ENCODE data around the gene CTAGE8.
"Not testable (repeated sequence)": the region's sequence is repeated elsewhere in the genome, so short reads cannot be mapped to it uniquely, and the experiment has no call there.

Gene CTAGE8

DNA sequence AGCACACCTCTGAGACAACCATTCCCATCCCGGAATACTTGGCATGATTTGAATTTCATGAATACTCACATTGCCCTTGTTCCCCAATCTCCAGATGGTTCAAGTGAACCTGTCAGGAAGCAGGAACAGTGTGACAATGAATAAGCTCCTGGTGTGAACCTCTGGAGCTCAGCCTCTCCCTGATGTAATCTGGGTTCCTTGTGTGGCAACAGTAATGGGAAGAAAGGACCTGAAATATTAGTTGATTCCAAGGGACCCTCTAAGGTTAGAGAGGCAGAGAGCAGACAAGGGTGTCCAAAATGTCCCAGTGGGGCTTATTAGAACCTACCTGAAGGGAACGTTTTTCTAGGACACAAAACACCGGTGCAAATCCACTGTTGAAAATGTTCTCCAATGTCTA lies 13.0 kb downstream of the CTAGE8 start:
- DNase-seq: no peak

DNA sequence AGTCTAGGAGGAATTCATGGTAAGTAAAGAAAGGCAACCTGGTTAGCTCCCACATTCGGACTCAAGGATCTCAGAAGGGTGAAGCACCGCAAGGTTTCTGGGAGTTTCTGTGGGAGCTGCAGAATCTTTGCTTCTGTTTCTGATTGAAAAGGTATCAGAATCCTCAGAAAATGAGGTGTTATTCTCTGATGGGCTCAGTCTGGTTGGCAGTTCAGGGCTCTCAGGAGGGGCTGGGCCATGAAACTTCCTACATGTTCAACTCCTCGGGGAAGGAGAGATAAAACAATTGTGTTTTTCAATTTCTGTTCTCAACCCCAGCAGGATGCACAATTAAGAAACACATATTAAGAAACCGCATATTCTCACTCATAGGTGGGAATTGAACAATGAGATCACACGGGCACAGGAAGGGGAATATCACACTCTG lies 13.6 kb downstream of the CTAGE8 start:
- no peak for DNase-seq

DNA sequence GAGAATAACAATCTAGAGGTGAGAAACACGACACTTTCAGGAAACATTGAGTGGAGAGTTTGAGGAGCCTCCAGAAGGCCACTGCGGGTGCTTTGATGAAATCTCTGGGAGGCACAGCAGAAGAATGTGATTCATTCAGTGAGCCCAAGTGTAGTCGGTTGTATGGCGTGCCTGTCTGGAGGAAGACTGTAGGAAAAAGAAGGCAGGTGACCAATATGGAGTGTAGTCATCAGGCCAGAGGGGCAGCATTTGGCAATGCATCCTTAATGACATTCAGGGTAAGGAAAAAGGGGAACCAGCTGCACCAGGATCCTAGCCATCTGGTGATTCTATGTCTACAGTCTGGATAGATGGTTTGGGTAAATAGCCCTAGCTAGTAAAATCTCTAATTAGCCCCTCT lies 16.8 kb downstream of the CTAGE8 start:
- DNase-seq: not testable (repeated sequence)

DNA sequence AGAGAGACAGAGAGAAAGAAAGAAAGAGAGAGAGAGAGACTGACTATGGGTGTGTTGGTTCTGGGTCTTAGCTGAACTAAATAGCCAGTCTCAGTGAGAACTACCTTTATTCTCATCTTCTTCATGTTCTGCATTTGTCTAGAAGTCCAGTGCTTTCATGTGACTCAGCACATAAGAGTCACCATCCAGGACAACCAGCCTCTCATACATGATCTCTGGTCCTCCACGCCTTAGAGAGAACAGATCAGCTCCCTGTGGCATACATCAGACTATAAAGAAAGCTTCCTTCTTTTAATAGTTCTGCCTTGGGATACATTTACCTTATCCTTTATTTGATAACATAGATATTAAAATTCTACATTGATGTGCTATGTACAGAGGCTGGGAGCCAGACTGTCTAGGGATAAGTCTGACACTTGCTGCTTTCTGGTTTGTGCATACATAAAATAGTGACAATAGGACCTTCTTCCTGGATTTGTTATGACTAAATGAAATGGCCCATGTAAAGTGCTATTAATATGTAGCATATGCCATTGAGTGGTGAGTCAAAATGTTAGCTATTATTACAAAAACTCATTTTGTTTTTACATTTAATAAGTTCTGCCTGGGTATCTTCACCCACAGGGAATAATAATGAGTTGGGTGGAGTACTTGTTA lies 21.3 kb downstream of the CTAGE8 start:
- not testable (repeated sequence) for DNase-seq

DNA sequence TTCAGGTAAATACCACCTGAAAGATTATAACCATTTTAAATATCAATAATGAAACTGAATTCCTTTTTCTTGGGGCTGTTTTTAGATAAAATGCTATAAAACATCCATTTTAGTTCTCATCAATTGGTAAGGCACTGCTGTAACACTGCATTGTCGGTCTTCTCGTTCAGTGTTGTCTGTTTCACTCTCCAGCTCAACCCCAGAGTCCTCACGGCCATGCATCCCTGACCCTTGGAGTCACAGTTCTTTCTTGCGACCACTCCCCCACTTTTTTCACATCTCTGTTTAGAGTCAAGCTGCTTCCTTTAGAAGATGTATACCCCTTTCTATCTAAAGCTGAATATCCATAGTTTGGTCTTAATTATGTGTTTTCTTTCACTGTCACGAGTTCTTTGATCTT lies 22.1 kb downstream of the CTAGE8 start:
- not testable (repeated sequence) for DNase-seq

DNA sequence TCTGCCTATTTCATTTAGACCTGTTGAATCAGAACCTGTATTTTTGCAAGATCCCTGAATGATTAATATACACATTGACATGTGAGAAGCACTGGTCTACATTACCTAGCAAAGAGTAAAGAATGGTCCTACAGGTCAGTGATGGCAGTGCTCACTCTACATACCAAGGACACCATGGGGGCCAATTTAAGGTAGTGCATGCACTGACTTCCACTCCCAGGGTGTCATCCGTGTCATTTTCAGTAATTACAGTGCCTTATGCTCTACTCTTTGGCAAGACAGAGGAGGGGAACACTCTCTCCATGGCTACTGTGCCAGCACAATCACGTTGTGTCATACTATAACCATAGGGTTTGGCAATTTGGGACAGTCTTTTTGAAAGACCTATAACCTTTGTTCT lies 23.7 kb downstream of the CTAGE8 start:
- not testable (repeated sequence) for DNase-seq

DNA sequence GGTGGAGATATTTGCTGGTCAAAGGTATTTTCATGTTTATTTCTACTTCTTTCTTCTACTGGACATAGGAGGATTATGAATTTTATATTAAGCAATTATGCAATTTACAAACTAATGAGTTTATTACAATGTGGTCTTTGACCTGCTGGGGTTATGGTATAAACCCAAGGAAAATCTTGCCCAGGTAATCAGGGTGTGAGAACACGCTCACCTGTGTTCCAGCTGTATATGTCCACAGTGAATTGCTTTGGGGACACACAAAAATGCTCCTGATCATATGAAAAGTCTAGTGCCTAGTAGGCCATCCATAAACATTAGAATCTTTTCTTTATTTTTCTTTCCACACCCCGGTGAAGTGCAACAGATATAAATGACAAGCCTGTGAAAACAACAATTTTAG lies 29.7 kb downstream of the CTAGE8 start, which contains the start of gene OR2A42:
Gene OR2A42 (minus strand): TSS at position 241 of the 400 bp plus-strand sequence. CDS start 6,762 bp downstream, outside the sequence.
- DNase-seq: not testable (repeated sequence)

DNA sequence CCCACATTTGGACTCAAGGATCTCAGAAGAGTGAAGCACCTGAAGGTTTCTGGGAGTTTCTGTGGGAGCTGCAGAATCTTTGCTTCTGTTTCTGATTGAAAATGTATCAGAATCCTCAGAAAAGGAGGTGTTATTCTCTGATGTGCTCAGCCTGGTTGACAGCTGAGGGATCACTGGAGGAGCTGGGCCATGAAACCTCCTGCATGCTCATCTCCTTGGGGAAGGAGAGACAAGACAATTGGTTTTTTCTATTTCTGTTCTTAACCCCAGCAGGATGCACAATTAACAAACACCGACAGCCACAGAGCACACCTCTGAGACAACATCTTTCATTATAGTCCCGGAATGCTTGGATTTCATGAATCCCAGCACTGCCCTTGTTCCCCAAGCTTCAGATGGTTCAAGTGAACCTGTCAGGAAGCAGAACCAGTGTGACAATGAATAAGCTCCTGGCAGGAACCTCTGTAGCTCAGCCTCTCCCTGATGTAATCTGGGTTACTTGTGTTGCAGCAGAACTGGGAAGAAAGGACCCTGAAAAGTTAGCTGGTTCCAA lies 30.5 kb downstream of the CTAGE8 start:
- DNase-seq: not testable (repeated sequence)

DNA sequence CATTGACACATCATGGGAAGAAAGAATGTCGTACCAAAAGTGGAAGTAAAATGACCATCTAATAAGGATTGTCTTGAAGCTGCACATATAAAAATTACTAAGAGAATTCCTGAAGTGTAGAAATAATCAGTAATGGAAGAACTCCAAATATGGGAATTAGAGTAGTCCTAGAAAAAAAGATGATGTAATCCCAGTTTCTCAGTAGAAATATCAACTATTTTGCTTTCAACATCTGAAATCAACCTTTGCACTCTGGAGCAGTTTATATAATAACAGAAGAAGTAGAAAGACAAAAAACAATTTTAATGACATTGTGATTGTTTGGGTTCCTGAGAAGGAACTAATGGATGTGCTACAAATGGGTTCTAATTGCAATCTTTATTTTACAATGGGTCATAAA lies 36.0 kb downstream of the CTAGE8 start:
- not testable (repeated sequence) for DNase-seq

DNA sequence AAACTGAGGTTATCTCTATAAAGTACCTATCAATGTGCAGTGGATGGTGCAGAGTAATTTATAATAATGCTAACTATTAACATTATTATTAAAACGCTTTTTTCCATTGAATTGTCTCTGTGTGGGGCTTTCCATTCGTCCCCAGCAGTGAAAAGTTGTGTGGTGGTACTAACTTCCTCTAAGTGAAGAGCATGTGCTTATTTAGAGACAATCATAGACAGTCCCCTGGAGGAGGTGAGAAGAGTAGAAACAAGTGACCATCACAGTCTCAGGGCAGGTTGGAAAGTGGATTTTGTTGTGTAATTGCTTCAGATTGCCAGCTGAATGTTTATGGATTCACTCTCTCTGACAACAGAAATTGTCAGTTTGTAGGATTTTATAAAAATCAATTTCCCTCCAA lies 38.1 kb downstream of the CTAGE8 start:
- DNase-seq: not testable (repeated sequence)

DNA sequence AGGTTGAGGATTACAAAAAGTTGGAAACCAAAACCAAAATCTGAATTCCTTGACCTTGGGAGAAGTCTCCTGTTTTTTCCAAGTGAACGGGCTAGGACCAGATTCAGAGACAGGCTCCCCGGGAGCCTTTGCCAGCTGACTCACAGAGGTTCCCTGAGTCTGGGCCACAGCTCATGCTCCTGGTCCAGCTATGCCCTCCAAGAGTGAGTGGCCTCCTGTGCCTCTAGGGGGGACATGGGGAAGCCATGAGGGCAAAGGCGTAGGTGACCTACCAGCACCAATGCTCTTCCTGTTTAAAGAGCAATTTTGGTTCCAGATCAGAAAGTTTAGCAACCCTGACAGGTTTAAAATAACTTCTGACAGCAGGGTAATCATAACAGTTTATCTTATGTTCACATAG lies 40.3 kb downstream of the CTAGE8 start:
- peak in 1 of 2 experiments; percentile 0 for DNase-seq

DNA sequence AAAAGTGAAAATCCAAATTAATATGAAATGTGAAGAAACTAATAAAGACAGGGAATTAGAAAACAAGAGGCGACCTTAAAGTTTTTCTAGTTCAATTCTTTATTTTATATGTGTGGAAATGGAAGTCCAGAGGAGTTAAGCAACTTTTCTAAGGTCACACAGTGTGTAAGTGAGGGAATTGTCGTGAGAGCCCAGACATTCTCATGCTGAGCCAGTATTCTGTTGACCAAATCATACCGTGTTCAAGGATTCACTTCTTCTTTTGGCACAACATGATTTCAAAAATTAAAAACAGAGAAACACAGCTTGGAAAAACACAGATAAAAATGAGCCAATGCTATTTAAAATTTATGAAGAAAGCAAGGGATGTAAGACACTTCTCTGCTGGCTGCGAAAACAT lies 42.2 kb downstream of the CTAGE8 start:
- DNase-seq: not testable (repeated sequence)

DNA sequence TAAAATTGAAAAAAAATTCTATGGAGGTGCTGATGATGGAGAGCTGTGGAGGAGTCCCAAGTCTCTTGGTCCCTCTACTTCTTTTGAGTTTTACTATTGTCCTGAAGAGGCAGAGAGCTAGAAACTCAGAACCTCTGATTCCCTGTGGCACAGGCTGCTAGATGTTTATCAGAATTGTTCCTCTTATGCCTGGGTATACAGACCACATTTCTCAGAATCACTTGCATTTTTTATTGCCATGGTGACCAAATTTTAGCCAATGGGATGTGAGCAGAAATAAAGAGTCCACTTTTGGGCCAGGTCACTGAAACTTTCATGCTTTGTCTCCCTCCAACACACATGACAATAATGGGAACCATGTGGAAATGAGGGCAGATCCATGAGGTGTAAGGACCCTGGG lies 45.4 kb downstream of the CTAGE8 start:
- DNase-seq: not testable (repeated sequence)

DNA sequence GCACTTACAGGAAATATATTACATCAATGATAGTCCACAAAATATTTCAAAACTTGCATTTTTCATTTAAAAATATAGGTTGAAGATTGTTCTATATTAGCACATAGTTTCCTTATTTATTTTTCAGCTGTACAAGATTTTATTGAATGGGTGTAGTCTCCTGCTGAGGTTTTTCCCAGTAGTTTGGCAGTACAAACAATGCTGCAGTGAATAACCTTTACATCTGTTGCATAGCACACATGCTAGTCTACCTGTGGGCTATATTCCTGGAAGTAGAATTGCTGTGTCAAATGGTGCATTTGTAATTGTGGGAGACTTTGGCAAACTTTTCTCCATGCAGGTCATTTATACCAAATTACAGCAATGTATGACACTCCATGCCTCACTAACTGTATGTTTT lies 48.6 kb downstream of the CTAGE8 start:
- not testable (repeated sequence) for DNase-seq

DNA sequence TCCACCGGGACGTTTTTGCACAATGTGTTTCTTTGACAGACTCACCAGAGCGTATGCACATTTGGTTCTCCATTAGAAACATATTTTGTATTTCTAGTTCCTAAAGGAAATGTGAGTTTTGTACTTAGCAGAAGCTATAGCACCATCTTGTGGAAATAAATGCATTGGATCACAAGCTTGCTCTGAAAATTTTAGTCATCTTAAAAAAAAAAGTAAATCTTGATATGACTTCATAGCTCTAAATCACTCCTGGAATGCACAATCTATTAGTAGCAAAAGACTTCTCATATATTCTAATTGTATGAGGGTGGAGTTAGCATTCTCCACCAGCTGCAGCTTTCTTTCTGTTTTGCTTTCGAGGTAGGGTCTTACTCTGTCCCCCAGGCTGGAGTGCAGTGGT lies 49.9 kb downstream of the CTAGE8 start:
- not testable (repeated sequence) for DNase-seq

DNA sequence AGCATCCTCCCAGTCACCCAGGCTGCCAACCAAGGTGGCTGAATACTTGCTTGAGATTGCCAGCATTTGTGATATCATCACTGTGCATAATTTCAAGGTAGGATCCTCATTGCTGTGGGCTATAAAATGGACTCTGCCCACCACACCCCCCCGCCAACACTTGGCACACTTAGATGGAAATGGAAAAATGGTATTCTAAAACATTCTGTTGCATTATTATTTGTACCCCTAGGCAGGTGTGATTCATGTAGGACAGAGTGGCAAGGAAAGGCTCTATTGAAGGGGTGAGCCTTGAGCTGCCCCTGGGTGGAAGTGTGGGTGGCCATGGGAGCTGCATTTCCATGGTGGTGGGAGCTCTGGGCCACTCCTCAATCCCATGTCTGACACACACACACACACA lies 50.5 kb downstream of the CTAGE8 start:
- DNase-seq: not testable (repeated sequence)

DNA sequence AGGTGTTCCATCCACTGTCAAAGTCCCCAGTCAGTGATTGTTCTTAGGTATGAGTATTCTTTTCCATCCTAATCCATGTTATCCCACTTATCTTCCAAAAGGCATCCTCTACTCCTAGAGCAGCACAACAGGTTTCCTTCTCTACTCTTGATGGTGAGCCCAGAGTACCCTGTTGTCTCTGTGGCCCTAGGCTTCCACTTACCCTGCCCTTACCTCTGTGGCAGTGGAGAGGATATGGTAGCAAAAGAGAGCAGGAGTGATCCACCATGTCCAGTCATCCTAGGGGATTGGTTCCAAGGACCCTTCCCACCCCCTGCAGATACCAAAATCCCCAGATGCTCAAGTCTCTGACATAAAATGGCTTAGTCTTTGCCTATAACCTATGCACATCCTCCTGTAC lies 51.9 kb downstream of the CTAGE8 start:
- DNase-seq: not testable (repeated sequence)
